NT2/D1 (cell line): Measurements from ENCODE around the gene PKNOX2.

Experiments
- SUZ12 ChIP-seq: IDR thresholded peaks from 2 replicates; pipeline ENCODE4 v1.6.1; 2011; ENCODE audit not compliant: insufficient read length, insufficient read depth; ENCODE audit errors: extremely low read depth
- YY1 ChIP-seq: IDR thresholded peaks from 2 replicates; pipeline ENCODE4 v1.6.1; 2011; ENCODE audit not compliant: insufficient read length, insufficient read depth

DNA sequence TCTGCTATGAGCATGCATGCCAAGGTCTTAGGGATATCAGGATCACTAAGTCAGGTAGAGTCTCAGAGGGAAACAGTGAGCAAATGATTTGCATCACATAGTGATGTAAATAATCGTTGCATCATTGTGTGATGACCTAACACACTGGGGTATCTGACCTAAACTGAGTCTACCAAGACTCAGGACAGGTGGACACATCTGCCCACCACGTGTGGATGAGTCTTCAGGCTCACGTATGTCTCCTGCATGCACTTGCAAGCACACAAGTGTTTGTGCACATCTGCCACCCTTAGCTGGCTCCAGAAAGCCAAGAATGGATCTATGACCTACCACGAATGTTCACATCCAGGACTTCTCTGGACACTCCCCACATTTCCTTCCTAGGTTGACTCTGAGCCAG lies 220.3 kb downstream of the PKNOX2 start:
- no peak for TF ChIP-seq SUZ12
- TF ChIP-seq YY1 = no peak
